ENCODE results near the gene SEMA3F. TPM values are rescaled to one million over a fixed set of nuclear protein-coding genes. Genes with fewer than 3 reads are reported as not detected.

The SEMA3F gene
- total and polyA plus RNA-seq, 4 donors = 0.60 to 4.8 (median 2.1) TPM

DNA sequence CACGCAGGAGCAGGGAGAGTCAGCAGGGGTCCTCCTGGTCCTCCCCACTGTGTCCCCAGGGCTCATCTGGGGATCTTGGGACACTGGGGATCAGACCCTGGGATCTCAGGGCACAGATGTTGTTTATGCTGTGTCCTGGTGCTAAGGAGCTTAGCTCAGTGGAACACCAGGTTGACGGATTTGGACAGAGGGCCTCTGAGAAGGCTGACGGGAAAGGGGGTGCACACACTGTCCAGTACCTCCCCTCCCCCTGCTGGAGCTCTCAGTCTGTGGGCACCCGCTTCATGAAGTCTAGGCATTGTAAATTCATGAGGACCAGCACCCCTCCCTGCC, 21.9 kb upstream of the SEMA3F start:
- H3K4me3 ChIP-seq (ENCODE audit: low read depth in 1 of 3, low read length in 3 of 3) = no peak overlapping the region
- TF ChIP-seq JUND (IDR thresholded peaks at IDR 0.05) (no peak), HNF4G (IDR thresholded peaks at IDR 0.05) (no peak), RAD21 (IDR thresholded peaks at IDR 0.05) (no peak)
- TF ChIP-seq, protein P1, sequence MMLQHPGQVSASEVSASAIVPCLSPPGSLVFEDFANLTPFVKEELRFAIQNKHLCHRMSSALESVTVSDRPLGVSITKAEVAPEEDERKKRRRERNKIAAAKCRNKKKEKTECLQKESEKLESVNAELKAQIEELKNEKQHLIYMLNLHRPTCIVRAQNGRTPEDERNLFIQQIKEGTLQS (IDR thresholded peaks at IDR 0.05) = no peak
- TF ChIP-seq, protein P2, sequence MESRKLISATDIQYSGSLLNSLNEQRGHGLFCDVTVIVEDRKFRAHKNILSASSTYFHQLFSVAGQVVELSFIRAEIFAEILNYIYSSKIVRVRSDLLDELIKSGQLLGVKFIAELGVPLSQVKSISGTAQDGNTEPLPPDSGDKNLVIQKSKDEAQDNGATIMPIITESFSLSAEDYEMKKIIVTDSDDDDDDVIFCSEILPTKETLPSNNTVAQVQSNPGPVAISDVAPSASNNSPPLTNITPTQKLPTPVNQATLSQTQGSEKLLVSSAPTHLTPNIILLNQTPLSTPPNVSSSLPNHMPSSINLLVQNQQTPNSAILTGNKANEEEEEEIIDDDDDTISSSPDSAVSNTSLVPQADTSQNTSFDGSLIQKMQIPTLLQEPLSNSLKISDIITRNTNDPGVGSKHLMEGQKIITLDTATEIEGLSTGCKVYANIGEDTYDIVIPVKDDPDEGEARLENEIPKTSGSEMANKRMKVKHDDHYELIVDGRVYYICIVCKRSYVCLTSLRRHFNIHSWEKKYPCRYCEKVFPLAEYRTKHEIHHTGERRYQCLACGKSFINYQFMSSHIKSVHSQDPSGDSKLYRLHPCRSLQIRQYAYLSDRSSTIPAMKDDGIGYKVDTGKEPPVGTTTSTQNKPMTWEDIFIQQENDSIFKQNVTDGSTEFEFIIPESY (IDR thresholded peaks at IDR 0.05) = no peak
- H3K4me1 ChIP-seq (ENCODE audit: control insufficient read depth in 4 of 4, insufficient read depth in 4 of 4, low read length in 3 of 4) = no peaks in the 10 kb centered on the region
- no peak overlapping the region for H3K27ac ChIP-seq (ENCODE audit: low read depth in 1 of 2, low read length in 2 of 2)
- H3K9ac ChIP-seq (ENCODE audit: low read depth in 1 of 2, low read length in 2 of 2) = no peak overlapping the region
- H3K36me3 ChIP-seq (ENCODE audit: control insufficient read depth in 4 of 4, insufficient read depth in 3 of 4, low read depth in 1 of 4, low read length in 3 of 4) = no peaks in the 10 kb centered on the region
- DNase-seq (ENCODE audit: low spot score) = no peak
- WGBS = 74% methylated on average over 4 of the region's 4 CpGs
- H3K9me3 ChIP-seq (ENCODE audit: control insufficient read depth in 4 of 4, low read length in 3 of 4) = no peaks in the 10 kb centered on the region
- H3K27me3 ChIP-seq (ENCODE audit: control insufficient read depth in 4 of 4, insufficient read depth in 4 of 4, low read length in 3 of 4) = no peaks in the 10 kb centered on the region

DNA sequence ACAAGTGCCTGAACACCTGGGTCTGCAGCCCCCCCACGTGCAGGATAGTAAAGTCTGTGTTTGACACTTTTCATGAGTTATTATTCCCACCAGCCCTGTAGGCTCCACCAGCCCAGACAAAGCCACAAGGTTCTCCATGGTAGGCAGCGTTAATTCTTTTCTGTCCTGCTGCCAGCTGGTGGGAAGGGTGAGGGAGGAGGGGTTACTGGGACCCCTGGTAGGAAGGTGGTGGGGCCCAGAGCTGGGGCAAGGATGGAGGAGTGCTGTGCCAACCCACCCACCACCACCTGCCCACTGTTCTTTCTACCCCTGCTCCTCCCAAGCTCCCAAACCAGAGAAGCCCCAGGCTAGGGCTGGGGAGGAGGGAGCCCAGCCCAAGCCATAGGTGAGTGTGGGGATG, 20.8 kb upstream of the SEMA3F start:
- no peaks in the 10 kb centered on the region for H3K9me3 ChIP-seq (ENCODE audit: control insufficient read depth in 4 of 4, low read length in 3 of 4)
- H3K4me3 ChIP-seq (ENCODE audit: low read depth in 1 of 3, low read length in 3 of 3) = no peak overlapping the region
- TF ChIP-seq, protein P2 (IDR thresholded peaks at IDR 0.05) = no peak
- TF ChIP-seq, protein P1 (IDR thresholded peaks at IDR 0.05) = no peak
- TF ChIP-seq, protein P3, sequence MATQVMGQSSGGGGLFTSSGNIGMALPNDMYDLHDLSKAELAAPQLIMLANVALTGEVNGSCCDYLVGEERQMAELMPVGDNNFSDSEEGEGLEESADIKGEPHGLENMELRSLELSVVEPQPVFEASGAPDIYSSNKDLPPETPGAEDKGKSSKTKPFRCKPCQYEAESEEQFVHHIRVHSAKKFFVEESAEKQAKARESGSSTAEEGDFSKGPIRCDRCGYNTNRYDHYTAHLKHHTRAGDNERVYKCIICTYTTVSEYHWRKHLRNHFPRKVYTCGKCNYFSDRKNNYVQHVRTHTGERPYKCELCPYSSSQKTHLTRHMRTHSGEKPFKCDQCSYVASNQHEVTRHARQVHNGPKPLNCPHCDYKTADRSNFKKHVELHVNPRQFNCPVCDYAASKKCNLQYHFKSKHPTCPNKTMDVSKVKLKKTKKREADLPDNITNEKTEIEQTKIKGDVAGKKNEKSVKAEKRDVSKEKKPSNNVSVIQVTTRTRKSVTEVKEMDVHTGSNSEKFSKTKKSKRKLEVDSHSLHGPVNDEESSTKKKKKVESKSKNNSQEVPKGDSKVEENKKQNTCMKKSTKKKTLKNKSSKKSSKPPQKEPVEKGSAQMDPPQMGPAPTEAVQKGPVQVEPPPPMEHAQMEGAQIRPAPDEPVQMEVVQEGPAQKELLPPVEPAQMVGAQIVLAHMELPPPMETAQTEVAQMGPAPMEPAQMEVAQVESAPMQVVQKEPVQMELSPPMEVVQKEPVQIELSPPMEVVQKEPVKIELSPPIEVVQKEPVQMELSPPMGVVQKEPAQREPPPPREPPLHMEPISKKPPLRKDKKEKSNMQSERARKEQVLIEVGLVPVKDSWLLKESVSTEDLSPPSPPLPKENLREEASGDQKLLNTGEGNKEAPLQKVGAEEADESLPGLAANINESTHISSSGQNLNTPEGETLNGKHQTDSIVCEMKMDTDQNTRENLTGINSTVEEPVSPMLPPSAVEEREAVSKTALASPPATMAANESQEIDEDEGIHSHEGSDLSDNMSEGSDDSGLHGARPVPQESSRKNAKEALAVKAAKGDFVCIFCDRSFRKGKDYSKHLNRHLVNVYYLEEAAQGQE (IDR thresholded peaks at IDR 0.05) = no peak
- TF ChIP-seq GABPA (IDR thresholded peaks at IDR 0.05 in 1 of 2, conservative IDR thresholded peaks at IDR 0.05 in 1 of 2) = no peak
- no peak for TF ChIP-seq HNF4G (IDR thresholded peaks at IDR 0.05)
- TF ChIP-seq NR2F2 (IDR thresholded peaks at IDR 0.05) = no peak
- TF ChIP-seq RXRA (IDR thresholded peaks at IDR 0.05) = no peak
- TF ChIP-seq FOXA1 (IDR thresholded peaks at IDR 0.05) = no peak
- no peaks in the 10 kb centered on the region for H3K27me3 ChIP-seq (ENCODE audit: control insufficient read depth in 4 of 4, insufficient read depth in 4 of 4, low read length in 3 of 4)
- H3K4me1 ChIP-seq (ENCODE audit: control insufficient read depth in 4 of 4, insufficient read depth in 4 of 4, low read length in 3 of 4) = no peaks in the 10 kb centered on the region
- no peak for DNase-seq (ENCODE audit: low spot score)
- 62% methylated on average over 2 of the region's 2 CpGs for WGBS
- no peaks in the 10 kb centered on the region for H3K36me3 ChIP-seq (ENCODE audit: control insufficient read depth in 4 of 4, insufficient read depth in 3 of 4, low read depth in 1 of 4, low read length in 3 of 4)
- no peak overlapping the region for H3K9ac ChIP-seq (ENCODE audit: low read depth in 1 of 2, low read length in 2 of 2)
- H3K27ac ChIP-seq (ENCODE audit: low read depth in 1 of 2, low read length in 2 of 2) = no peak overlapping the region

All from liver (tissue), 9 donors.